ENCODE measurements around the gene SLC34A1.
"Not testable (repeated sequence)": the region's sequence is repeated elsewhere in the genome, so short reads cannot be mapped to it uniquely, and the experiment has no call there.

The SLC34A1 gene, protein sequence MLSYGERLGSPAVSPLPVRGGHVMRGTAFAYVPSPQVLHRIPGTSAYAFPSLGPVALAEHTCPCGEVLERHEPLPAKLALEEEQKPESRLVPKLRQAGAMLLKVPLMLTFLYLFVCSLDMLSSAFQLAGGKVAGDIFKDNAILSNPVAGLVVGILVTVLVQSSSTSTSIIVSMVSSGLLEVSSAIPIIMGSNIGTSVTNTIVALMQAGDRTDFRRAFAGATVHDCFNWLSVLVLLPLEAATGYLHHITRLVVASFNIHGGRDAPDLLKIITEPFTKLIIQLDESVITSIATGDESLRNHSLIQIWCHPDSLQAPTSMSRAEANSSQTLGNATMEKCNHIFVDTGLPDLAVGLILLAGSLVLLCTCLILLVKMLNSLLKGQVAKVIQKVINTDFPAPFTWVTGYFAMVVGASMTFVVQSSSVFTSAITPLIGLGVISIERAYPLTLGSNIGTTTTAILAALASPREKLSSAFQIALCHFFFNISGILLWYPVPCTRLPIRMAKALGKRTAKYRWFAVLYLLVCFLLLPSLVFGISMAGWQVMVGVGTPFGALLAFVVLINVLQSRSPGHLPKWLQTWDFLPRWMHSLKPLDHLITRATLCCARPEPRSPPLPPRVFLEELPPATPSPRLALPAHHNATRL

DNA sequence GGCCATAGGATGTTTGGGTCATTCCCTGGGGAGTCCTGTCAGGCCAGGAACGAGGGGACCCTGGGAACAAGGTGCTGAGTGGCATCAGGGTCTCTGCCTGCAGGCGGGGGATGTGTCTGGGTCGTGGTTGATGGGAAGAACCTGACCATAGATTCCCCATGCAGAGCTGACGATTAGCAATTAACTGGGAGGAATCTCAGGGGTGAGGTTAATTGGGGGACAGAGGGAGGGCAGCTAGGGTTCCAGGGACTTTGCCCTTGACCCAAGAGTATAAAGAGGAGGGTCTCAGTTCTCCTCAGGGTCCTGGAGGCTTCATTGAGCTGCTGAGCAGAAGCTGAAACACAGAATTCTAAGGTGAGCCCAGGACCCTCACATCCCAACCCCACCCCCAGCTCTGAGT lies at the start of gene SLC34A1:
TSS of gene SLC34A1 (plus strand) at position 301 of the 400 bp plus-strand sequence. CDS start 1,308 bp downstream, outside the sequence.
- DNase-seq (ENCODE audit: insufficient read length, low spot score) (no peak), FAIRE-seq (no peak)
- no peak for TF ChIP-seq POLR2A (IDR thresholded peaks at IDR 0.05; ENCODE audit: low read depth, low read length)

DNA sequence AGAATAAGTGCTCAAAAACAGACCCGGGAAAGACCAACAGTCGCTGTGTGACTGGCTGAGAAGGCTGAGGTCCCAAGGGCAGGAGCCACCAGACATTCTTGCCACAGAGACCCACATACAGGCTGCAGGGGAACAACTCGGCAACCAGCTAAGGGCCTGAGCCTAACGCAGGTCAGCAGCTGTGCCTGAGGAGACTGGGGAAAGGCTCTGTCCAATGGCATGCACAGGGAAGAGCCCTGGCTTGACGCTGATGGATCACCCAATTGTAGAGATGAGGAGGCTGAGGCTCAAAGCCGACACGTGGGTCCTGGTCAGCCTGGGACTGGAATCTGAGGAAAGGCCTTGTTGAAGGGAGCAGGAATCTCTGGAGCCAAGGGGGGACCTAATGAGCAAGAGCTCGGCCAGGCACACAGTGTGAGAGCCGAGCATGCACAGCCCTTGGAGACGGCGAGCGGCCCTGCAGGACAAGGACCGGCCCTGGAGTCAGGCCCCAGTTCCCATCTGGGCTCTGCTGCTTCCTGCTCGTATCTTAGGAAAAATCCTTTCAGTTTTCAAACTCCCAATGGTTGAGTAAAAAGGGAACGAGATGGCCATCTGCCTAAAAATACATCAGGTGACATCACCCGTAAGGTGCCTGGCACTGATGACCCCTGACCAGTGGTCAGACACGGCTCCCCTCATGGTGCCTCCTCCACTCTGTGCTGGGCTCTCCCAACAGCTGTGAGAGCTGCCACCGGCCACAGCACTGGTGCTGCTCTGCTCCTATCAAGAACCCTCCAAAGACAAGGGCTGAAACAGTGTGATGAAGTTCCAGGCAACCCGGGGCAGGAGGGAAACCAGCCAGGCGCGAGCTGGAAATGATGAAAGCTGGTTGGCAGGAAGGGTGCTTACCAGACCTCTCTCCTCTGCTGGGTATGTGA lies 49.2 kb upstream of the SLC34A1 start:
- no peak for TF ChIP-seq POLR2A (IDR thresholded peaks at IDR 0.05; ENCODE audit: low read depth, low read length)
- DNase-seq (ENCODE audit: insufficient read length, low spot score): no peak
- no peak for FAIRE-seq

DNA sequence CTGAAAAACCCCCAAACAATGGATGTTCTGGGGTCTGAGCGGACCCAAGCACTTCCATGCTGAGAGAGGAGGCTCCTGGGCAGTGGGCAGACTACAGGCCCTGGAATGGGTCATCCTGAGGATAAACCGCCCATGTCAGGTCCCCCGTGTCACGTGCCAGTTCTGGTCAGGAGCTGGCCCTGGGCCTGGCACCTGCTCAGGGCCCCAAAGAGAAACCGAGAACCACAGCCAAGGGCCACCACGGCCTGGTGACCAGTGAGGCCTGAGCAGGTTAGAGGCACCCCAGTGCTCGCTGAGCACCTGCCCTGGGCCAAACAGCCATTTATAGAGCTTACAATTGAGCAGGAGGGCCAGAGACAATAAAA lies 48.6 kb upstream of the SLC34A1 start:
- no peak for DNase-seq (ENCODE audit: insufficient read length, low spot score)
- no peak for FAIRE-seq
- no peak for TF ChIP-seq POLR2A (IDR thresholded peaks at IDR 0.05; ENCODE audit: low read depth, low read length)

DNA sequence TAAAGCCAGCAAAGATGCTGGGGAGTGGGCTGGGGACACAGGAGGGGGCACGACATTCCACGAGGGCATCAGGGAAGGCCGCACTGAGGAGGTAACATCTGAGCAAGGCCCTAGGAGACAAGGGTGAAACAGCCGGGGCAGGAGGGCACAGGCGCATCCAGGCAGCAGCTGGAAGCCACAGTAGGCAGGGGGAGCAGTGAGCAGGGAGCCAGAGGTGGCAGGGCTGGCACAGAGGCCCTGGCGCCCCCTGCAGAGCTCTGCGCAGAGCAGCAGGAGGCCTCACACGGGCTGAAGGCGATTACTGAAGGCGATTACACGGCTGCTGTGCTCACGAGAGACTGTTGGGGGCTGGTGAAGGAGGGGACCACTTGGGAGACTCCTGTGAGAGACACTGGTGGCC lies 48.1 kb upstream of the SLC34A1 start:
- no peak for TF ChIP-seq POLR2A (IDR thresholded peaks at IDR 0.05; ENCODE audit: low read depth, low read length)
- no peak for FAIRE-seq
- peak; percentile 30 for DNase-seq (ENCODE audit: insufficient read length, low spot score)

DNA sequence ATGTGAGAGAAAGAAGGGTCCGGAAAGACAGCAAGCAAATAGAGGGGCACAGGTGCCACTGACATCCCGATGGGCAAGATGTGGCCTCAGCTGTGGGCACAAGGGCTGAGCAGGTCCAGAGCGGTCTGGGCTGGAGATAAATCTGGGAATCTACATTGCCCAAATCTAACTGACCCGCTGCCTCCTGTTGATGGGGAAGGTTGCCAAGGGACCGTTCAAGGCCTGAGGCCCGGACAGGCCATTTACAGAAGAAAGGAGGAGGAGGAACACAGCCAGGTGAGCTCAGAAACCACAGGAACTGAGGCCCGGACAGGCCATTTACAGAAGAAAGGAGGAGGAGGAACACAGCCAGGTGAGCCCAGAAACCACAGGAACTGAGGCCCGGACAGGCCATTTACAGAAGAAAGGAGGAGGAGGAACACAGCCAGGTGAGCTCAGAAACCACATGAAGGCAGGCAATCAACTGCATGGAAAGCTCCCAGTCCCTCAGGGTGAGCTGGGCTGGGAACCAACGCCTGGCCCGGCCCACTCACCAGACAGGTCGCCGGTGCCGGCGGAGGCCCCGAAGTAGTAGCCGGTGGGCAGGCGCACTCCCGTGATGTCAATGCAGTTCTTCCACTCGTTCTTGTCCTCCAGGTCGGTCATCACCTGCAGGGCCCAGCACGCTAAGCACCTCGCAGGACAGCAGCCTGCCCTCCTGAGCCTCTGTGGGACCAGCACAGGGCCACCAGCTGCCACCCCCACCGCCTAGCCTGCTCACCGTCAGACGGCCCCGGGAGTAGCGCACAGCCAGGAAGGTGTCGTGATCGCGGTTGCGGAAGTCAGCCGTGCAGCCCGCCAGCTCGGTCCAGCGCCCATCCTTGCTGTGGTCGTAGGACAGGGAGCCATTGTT lies 47.4 kb upstream of the SLC34A1 start:
- TF ChIP-seq POLR2A (IDR thresholded peaks at IDR 0.05; ENCODE audit: low read depth, low read length): no peak
- no peak for FAIRE-seq
- DNase-seq (ENCODE audit: insufficient read length, low spot score): no peak

DNA sequence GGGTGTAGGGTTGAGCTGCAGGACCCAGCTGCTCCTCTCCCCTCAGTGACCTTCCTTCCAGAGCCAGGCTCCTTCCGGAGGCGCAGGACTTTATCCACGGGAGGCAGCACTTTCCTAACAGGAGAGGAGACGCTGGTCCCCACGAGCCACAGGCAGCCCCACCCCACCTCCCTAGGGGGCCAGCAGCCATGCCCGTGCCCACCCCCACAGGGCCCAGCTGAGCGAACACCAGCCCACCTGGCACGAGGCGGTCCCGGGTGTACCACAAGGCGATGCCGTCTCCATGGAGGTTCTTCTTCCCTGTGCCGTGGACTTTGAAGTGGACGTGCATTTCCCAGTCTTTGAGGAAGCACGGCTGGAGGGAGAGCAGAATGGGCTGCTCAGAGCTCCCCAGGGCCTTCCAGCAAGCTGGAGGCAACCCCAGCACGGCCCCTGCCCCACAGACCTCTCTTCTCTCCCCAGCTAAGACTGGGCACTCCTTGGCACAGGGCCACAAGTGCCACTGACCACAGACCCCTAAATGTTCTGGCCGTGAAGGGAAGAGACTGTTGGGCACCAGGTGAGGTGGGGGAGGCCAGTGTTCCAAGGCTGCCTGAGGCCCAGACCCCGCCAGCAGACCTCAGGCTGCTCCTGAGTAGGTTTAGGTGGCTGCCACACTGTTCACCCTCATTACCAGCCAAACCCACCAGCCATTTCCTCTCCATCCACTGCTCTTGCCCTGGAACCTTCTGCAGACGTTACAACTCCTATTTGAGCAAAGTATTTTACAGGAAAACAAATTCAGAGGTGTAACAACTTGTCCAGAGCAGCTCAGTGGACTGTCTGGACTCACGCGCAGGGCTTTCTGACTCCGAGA lies 45.8 kb upstream of the SLC34A1 start:
- FAIRE-seq: no peak
- no peak for TF ChIP-seq POLR2A (IDR thresholded peaks at IDR 0.05; ENCODE audit: low read depth, low read length)
- DNase-seq (ENCODE audit: insufficient read length, low spot score): no peak

DNA sequence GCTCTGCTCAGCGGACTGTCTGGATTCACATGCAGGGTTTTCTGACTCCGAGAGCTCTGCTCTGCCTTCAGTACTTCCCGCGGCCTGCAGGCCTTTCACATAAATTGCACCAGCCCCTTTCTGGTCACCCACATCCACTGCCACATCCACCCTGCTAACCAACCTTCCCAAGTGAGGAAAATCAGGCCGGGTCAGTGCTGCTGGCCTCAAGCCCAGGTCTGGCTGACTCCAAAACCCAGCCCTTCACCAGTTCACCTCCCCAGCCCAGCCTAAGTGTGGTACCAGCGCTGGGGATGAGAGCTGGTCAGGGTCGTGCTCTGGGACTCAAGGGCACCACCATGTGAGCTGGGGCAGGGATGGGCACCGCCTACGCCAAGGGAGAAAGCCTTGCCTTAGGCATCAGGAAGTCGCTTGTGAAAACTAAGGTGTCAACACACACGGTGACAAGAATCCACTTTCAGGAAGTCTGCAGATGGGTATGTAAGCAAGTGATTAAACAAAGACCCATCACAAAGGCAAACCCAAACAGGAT lies 45.1 kb upstream of the SLC34A1 start:
- DNase-seq (ENCODE audit: insufficient read length, low spot score) (no peak), FAIRE-seq (no peak)
- no peak for TF ChIP-seq POLR2A (IDR thresholded peaks at IDR 0.05; ENCODE audit: low read depth, low read length)

DNA sequence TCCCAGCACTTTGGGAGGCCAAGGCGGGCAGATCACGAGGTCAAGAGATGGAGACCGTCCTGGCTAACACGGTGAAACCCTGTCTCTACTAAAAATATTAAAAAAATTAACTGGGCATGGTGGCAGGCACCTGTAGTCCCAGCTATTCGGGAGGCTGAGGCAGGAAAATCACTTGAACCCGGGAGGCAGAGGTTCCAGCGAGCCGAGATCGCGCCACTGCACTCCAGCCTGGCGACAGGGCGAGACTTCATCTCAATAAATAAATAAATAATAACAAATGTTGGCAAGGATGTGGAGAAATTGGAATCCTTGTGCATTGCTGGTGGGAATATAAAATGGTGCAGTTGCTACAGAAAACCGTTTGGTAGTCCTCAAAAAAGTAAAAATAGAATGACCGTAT lies 41.2 kb upstream of the SLC34A1 start:
- not testable (repeated sequence) for FAIRE-seq; DNase-seq (ENCODE audit: insufficient read length, low spot score)

DNA sequence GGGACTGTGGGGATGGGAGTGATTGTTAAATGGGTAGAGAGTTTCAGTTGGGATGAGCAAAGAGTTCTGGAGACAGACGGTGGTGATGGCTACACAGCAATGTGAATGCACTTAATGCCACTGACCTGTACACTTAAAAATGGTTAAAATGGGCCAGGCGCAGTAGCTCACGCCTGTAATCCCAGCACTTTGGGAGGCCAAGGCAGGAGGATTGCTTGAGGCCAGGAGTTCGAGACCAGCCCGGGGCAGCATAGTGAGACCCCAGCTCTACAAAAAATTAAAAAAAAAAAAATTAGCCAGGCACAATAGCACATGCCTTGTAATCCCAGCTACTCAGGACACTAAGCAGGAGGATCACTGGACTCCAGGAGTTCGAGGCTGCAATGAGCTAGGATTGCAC lies 40.5 kb upstream of the SLC34A1 start:
- TF ChIP-seq POLR2A (IDR thresholded peaks at IDR 0.05; ENCODE audit: low read depth, low read length): no peak
- no peak for DNase-seq (ENCODE audit: insufficient read length, low spot score)
- no peak for FAIRE-seq

DNA sequence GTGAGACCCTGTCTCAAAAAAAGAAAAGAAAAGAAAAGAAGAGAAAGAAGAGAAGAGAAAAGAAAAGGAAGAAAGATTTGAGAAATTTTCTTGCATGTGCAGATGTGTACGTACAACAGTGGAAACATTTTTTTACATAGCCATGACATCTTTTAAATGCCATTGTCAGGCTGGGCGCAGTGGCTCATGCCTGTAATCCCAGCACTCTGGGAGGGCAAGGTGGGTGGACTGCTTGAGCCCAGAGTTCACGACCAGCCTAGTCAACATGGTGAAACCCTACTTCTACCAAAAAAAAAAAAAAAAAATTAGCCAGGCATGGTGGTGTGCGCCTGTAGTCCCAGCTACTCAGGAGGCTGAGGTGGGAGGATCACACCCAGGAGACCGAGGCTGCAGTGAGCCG lies 39.3 kb upstream of the SLC34A1 start:
- TF ChIP-seq POLR2A (IDR thresholded peaks at IDR 0.05; ENCODE audit: low read depth, low read length): no peak
- FAIRE-seq: no peak
- no peak for DNase-seq (ENCODE audit: insufficient read length, low spot score)

DNA sequence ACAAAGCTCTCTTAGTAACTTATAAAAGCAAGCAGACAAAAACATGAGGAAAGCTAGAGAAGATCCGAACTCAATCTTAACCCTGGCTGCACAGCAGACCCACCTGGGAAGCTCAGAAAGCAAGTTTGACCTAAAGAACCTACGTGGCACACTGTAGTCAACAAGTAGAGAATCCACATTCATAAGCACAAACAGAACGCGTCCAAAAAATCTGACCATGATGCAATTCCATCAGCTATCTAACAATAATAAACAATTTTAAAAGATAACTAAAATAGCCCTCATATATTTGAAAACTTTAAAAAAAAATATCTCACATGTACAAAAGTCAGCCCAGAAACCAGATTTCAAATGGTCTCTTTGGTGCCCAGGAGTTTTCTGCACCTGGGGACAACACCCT lies 37.4 kb upstream of the SLC34A1 start:
- no peak for FAIRE-seq
- DNase-seq (ENCODE audit: insufficient read length, low spot score): no peak
- TF ChIP-seq POLR2A (IDR thresholded peaks at IDR 0.05; ENCODE audit: low read depth, low read length): no peak

DNA sequence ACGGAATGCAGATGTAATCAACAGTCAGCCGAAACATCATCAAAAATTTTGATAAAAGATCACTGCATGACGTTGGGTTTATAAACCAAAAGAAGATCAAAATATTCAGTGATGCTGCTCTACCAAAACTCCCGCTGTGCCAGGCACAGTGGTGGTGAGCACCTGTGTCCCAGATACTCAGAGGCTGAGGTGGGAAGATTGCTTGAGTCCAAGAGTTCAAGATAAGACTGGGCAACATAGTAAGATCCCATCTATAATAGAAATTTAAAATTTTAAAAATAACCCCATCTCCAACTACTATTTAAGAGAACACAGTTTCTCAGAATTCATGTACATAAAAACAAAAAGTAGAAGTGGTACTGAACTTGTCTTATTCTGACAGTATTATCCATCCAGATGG lies 36.5 kb upstream of the SLC34A1 start:
- FAIRE-seq (no peak), DNase-seq (ENCODE audit: insufficient read length, low spot score) (no peak)
- TF ChIP-seq POLR2A (IDR thresholded peaks at IDR 0.05; ENCODE audit: low read depth, low read length): no peak
